D341Med (cell line): ENCODE results near the gene COL6A2.
A peak's percentile ranks its signal among the peaks of the same experiment; 100 is the strongest.
"Not testable (repeated sequence)": the region's sequence is repeated elsewhere in the genome, so short reads cannot be mapped to it uniquely, and the experiment has no call there.

Experiments used
- DNase-seq: peaks from one replicate; pipeline ENCODE4 v3.0.0; 2012; ENCODE audit warnings: low spot score

COL6A2 gene

GRCh38 chr21:46079352-46080170 is 18.4 kb upstream of the COL6A2 start:
- peak; percentile 17 for DNase-seq

- peak; percentile 46 for DNase-seq
These were observed 17.5 kb upstream of the COL6A2 start for GRCh38 chr21:46080171-46081021.

- peak; percentile 36 for DNase-seq
These were observed 16.7 kb upstream of the COL6A2 start for GRCh38 chr21:46081022-46081861.

- peak; percentile 25 for DNase-seq
These were observed 15.8 kb upstream of the COL6A2 start for GRCh38 chr21:46081862-46082712.

- DNase-seq = peak; percentile 20
These were observed 15.3 kb upstream of the COL6A2 start for GRCh38 chr21:46082713-46082962.

GRCh38 chr21:46082963-46083790 is 14.7 kb upstream of the COL6A2 start:
- DNase-seq = peak; percentile 26

GRCh38 chr21:46083791-46084561 is 13.9 kb upstream of the COL6A2 start:
- DNase-seq = peak; percentile 27

- DNase-seq = peak; percentile 14
These were observed 13.2 kb upstream of the COL6A2 start for GRCh38 chr21:46084709-46085108.

GRCh38 chr21:46085259-46085658 is 12.7 kb upstream of the COL6A2 start:
- DNase-seq = not testable (repeated sequence)

GRCh38 chr21:46087641-46088040 is 10.3 kb upstream of the COL6A2 start:
- DNase-seq = no peak

- DNase-seq = no peak
These were observed 9.7 kb upstream of the COL6A2 start for GRCh38 chr21:46088189-46088588.

GRCh38 chr21:46089285-46089684 is 8.6 kb upstream of the COL6A2 start:
- DNase-seq = no peak

- DNase-seq = no peak
These were observed 6.8 kb upstream of the COL6A2 start for GRCh38 chr21:46091118-46091517.

- peak; percentile 8 for DNase-seq
These were observed 6.3 kb upstream of the COL6A2 start for GRCh38 chr21:46091631-46092025.

- DNase-seq = peak; percentile 12
These were observed 5.7 kb upstream of the COL6A2 start for GRCh38 chr21:46092026-46092764.

GRCh38 chr21:46092811-46093667 is 4.9 kb upstream of the COL6A2 start:
- peak; percentile 14 for DNase-seq

GRCh38 chr21:46093668-46094400 is 4.1 kb upstream of the COL6A2 start:
- peak; percentile 30 for DNase-seq
